ENCODE data around the gene SAA4. TPM values are rescaled to one million over a fixed set of nuclear protein-coding genes. Genes with fewer than 3 reads are reported as not detected.

Gene SAA4
- not detected for total RNA-seq

GRCh38 chr11:18236664-18237356, at the start of gene SAA4:
TSS of gene SAA4 (minus strand) at chr11:18236802. CDS start at chr11:18235926, 876 bp downstream.

GRCh38 chr11:18265949-18266348, 29.3 kb upstream of the SAA4 start, which contains the start of gene SAA1:
TSS of gene SAA1 (plus strand) at chr11:18266264. CDS start at chr11:18266888, 624 bp downstream.

GRCh38 chr11:18248561-18248960, 12.0 kb upstream of the SAA4 start, which contains the start of gene SAA2:
TSS of gene SAA2 (minus strand) at chr11:18248668. CDS start at chr11:18248011, 657 bp downstream.

Other genes with a start within 250 kb of the SAA4 start
- 10 to 100 TPM; 35.8 to 38.3 TPM for gene SERGEF, start 223.8 kb downstream of the SAA4 start, total RNA-seq
- under 1 TPM; 0.14 to 0.40 TPM for gene TPH1, start 190.5 kb downstream of the SAA4 start, total RNA-seq
- gene SAAL1, start 130.7 kb downstream of the SAA4 start, total RNA-seq, result 10 to 100 TPM; 17.4 to 20.5 TPM
- gene MRGPRX3, start 104.2 kb downstream of the SAA4 start, total RNA-seq, result not detected
- not detected for gene MRGPRX4, start 64.0 kb downstream of the SAA4 start, total RNA-seq
- gene SAA2, start 11.9 kb upstream of the SAA4 start, total RNA-seq, result not detected
- not detected for gene SAA1, start 29.5 kb upstream of the SAA4 start, total RNA-seq
- gene HPS5, start 85.3 kb upstream of the SAA4 start, total RNA-seq, result 10 to 100 TPM; 14.8 to 17.5 TPM
- gene GTF2H1, start 85.8 kb upstream of the SAA4 start, total RNA-seq, result 10 to 100 TPM; 43.6 to 48.2 TPM
- 100 to 1,000 TPM; 874 to 875 TPM for gene LDHA, start 157.8 kb upstream of the SAA4 start, total RNA-seq
- not detected for gene LDHC, start 175.5 kb upstream of the SAA4 start, total RNA-seq
- under 1 TPM in 1 of 2 experiments, not detected in 1; 0.22 TPM for gene LDHAL6A, start 219.1 kb upstream of the SAA4 start, total RNA-seq